Non-pigmented ciliary epithelial cell (primary cell): Measurements from ENCODE around the gene KRTAP9-2.
"Not testable (repeated sequence)": the region's sequence is repeated elsewhere in the genome, so short reads cannot be mapped to it uniquely, and the experiment has no call there.

ENCODE experiments used
- DNase-seq: peaks from one replicate; pipeline ENCODE4 v3.0.0-alpha.2; 2010; ENCODE audit warnings: low read depth

KRTAP9-2 gene, protein sequence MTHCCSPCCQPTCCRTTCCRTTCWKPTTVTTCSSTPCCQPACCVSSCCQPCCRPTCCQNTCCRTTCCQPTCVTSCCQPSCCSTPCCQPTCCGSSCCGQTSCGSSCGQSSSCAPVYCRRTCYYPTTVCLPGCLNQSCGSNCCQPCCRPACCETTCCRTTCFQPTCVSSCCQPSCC

DNA sequence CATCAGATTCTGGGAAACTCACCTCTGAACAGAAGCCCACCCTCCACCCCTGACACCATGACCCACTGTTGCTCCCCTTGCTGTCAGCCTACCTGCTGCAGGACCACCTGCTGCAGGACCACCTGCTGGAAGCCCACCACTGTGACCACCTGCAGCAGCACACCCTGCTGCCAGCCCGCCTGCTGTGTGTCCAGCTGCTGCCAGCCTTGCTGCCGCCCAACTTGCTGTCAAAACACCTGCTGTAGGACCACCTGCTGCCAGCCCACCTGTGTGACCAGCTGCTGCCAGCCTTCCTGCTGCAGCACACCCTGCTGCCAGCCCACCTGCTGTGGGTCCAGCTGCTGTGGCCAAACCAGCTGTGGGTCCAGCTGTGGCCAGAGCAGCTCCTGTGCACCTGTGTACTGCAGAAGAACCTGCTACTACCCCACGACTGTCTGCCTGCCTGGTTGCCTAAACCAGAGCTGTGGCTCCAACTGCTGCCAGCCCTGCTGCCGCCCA lies at the start of gene KRTAP9-2:
Gene KRTAP9-2 (plus strand): TSS at position 51 of the 498 bp plus-strand sequence. CDS start 7 bp downstream, at position 58.
- not testable (repeated sequence) for DNase-seq

DNA sequence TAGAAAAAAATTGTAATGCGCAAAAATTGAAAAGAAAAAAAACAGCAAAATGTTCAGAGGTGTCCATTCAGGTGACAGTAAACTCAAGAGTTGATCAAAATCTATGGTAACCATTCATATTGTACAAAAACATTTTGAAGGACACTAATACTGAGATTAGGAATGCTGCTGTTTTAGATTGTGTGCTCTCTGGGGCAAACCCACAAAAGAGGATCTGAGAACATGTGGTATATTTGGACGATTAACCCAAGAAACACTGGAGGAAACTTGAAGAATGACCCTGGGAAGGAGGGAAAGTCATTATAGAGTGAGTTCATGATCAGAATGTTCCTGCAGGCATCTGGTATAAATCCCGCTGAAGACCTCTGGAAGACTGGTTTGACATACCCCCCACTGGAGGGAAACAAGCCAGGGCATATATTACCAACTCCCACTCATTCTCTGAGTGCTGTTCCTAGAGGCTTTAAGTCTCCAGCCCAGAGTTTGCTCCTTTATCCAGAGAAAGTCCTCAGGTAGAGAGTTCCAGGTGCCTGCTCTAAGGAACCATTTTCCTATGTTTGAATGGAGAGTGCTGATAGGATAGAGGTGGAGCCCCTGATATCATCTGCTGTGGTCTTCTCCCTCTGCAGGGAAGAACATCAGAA lies 49.6 kb upstream of the KRTAP9-2 start:
- no peak for DNase-seq

DNA sequence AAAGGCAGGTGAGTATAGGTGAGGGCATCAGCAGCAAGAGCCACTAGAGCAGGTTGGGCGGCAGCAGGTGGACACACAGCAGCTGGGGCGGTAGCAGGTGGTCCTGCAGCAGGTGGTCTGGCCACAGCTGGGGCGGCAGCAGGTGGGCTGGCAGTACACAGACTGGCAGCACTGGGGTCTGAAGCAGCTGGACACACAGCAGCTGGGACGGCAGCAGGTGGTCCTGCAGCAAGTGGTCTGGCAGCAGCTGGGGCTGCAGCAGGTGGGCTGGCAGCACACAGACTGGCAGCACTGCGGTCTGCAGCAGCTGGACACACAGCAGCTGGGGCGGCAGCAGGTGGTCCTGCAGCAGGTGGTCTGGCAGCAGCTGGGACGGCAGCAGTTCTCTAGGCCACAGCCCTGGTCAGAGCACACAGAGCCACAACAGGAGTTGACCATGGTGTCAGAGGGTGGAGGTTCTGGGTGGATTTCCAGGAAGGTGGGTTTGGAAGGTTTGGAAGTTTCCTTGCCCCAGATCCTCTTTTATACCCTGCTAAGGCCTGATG lies 48.6 kb upstream of the KRTAP9-2 start, which contains the start of gene KRTAP4-2:
Gene KRTAP4-2 (minus strand): TSS at position 495 of the 545 bp plus-strand sequence. CDS start 57 bp downstream, at position 438.
- DNase-seq = no peak

DNA sequence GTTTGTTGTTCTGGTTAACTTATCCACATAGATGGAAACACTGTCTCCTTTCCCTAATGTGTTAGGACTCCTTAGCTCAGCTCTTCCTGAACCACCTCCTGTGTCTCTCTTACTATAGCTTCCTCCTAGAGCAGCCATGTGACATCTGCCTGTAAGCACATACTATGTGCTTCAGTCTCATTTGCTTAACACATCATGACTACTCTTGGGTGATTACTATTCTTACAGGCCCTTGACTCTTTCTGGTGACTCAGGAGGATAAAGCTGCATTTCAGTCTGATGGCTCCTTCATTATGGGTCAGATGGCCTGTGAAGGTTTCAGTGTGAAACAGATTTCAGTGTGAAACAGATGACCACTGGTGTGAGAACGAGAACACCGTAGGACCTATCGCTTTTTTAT lies 48.1 kb upstream of the KRTAP9-2 start:
- no peak for DNase-seq

DNA sequence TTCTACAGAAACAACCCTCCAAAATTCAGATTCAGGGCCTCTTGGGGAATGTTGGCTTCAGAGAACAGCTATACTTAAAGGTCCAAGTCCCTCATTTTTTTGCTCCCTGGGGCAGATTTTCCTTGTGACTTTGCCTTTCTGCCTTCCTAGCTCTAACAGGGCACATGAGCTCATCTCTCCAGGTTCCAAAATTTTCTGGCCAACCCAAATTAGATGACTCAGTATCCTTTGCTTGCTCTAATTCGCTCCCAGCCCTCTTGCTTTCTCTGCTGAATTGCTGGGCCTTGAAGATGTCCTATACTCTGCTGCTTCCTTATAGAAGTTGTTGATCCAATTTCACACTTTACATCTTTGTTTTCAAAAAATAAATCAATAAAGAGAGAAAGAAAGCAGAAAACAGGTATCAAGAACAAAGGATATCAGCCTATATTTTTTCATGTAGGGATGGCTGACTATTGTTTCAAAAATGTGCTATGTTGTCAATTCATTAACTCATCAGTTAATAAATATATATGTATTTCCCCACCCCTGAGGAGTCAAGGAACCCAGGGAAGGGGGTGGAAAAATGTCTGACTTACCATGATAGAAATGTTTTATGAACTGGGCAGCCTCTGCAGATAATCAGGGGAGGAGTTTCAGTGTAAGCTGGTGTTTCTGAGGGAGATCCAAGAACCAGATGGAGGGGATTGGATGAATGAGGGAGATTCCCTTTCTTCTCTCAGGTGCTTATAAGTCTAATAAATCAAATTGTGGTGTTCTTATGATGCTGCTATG lies 47.4 kb upstream of the KRTAP9-2 start:
- no peak for DNase-seq

DNA sequence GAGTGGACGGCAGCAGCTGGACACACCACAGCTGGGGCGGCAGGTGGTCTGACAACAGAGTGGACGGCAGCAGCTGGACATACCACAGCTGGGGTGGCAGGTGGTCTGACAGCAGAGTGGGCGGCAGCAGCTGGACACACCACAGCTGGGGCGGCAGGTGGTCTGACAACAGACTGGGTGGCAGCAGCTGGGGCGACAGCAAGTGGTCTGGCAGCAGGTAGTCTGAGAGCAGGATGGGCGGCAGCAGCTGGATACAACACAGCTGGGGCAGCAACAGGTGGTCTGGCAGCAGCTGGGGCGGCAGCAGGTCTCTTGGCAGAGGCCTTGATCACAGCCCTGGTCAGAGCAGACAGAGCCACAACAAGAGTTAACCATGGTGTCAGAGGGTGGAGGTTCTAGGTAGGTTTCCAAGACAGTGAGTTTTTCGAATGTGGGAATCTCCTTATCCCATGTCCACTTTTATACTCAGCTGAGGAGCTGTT lies 41.9 kb upstream of the KRTAP9-2 start, which contains the start of gene KRTAP4-1:
Gene KRTAP4-1 (minus strand): TSS at position 432 of the 482 bp plus-strand sequence. CDS start 57 bp downstream, at position 375.
- no peak for DNase-seq

DNA sequence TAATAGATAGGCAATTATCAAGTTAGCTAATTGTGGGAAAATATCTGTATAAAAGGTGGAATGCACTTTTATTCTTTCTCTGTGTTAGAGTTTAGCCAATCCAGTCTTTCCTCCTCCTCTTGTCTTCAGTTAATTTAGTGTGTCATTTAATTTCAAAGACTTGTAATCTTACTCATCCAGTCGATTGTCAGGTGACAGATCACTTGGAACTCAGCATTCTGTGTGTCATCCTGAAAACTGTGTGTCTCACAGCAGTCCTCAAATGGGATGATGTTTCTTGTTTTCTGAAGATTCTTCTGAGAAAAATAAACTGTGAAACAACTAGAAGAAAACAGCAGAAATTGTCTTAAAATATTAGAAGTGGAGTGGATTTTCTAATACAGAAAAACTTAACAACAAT lies 41.4 kb upstream of the KRTAP9-2 start:
- no peak for DNase-seq

DNA sequence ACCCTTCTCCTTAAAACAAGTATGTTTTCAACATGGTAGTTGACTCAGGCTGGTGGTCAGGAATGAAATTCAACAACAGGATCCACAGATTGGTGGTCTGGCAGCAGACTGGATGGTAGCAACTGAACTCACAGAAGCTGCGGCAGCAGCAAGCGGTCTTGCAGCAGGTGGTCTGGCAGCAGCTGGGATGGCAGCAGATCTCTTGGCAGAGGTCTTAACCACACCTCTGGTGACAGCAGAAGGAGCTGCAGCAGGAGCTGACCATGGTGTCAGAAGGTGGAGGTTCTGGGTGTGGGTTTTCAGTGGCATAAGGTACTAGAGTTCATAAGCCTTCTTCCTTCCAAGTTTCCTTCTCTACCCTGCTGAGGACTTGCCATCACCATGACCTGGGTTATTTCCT lies 39.6 kb upstream of the KRTAP9-2 start:
- no peak for DNase-seq

DNA sequence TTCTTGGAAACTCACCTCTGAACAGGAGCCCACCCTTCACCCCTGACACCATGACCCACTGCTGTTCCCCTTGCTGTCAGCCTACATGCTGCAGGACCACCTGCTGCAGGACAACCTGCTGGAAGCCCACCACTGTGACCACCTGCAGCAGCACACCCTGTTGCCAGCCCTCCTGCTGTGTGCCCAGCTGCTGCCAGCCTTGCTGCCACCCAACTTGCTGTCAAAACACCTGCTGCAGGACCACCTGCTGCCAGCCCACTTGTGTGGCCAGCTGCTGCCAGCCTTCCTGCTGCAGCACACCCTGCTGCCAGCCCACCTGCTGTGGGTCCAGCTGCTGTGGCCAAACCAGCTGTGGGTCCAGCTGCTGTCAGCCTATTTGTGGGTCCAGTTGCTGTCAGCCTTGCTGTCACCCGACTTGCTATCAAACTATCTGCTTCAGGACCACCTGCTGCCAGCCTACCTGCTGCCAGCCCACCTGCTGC lies 36.6 kb upstream of the KRTAP9-2 start, which contains the start of gene KRTAP9-1:
Gene KRTAP9-1 (plus strand): TSS at position 51 of the 482 bp plus-strand sequence. CDS start 0 bp downstream, at position 51.
- DNase-seq = not testable (repeated sequence)

DNA sequence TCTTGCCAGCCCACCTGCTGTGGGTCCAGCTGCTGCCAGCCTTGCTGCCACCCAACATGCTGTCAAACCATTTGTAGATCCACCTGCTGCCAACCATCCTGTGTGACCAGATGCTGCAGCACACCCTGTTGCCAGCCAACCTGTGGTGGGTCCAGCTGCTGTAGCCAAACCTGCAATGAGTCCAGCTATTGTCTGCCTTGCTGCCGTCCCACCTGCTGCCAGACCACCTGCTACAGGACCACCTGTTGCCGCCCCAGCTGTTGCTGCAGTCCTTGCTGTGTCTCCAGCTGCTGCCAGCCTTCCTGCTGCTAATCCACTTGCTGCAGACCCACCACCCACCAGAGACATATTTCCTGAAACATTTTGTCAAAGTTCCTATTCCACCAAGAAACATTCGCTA lies 36.1 kb upstream of the KRTAP9-2 start:
- no peak for DNase-seq

DNA sequence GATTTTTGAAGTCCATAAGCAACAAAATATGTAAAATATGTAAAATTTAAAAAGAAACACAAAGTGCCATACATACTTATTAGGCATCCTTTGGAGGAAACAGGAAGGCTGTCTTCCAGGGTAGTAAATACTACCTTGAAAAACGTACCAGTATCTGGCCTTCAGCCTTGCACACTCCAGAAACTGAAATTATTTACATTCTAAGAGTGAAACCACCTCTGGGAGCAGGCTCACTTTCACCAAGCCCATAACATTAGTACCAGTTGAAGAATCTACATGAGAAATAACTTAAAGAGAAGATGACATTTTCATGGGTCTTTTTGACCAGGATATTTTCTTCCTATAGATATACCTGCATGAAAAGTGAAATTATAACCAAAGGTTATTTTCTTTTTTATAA lies 30.4 kb upstream of the KRTAP9-2 start:
- no peak for DNase-seq

DNA sequence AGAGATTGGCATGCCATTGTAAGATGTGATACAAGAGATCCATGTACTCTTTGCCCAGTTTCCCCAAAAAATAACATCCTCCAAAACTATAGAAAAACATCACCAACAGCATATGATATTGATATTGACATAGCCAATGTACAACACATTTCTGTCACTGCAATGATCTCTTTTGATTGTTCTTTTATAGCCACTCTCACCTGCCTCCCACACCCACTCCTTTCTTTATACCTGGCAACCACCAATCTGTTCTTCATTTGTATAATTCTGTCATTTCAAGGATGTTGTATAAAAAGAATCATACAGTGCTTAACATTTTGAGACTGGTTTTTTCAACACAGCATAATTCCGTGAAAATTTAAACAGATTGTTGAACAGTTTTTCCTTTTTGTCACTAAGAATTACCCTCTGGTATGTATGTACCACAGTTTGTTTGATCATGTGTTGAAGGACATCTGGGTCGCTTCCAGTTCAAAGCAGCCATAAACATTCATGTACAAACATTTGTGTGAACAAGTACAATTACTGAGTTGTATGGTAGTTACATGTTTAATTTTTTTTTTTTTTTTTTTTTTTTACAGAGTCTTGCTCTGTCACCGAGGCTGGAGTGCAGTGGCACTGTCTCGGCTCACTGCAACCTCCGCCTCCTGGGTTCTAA lies 26.9 kb upstream of the KRTAP9-2 start:
- DNase-seq = no peak

DNA sequence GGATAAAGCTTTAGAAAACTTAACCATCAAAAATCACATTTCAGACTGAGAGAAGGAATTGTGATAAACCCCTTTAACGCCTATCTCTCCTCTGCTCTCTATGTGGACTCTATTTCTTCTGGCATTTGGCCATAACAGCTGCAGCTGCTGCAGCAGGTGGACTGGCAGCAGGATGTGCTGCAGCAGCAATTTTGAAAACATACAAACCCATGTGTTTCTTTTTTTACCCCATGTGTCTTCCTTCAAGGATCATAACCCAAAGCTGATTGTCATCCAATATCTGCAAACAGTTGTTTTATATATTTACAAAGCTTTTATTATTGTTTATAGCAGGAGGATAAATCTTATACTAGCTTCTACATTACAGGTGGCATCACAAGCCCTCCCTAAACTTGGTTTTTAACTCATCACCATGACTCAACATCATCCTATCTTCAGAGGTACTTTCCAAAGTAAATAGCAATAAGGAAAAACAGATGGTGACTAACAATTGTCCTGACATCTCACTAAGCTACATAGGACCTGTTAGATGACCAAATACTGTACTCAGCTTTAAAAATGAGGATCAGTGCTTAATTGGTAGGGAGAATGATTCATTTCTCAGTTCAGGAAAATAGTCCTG lies 14.5 kb upstream of the KRTAP9-2 start:
- no peak for DNase-seq

DNA sequence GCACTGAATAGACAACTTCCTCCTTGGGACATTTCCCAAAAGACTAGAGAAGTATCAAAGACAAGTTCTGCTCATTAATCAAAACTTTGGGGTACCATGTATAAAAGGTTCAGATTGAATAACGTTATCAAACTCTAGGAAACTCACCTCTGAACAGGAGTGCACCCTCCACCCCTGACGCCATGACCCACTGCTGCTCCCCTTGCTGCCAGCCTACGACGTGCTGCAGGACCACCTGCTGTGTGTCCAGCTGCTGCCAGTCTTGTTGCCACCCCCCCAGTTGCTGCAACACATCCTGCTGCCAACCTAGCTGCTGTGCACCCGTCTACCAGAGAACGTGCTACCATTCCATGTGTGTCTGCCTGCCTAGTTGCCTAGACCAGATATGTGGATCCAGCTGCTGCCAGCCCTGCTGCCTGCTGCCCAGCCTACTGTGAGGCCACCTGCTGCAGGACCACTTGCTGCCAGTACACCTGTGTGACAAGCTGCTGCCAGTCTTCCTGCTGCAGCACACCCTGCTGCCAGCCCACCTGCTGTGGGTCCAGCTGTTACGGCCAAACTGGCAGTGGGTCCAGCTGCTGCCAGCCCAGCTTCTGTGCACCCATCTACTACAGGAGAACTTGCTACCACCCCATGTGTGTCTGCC lies 13.8 kb upstream of the KRTAP9-2 start:
- no peak for DNase-seq

DNA sequence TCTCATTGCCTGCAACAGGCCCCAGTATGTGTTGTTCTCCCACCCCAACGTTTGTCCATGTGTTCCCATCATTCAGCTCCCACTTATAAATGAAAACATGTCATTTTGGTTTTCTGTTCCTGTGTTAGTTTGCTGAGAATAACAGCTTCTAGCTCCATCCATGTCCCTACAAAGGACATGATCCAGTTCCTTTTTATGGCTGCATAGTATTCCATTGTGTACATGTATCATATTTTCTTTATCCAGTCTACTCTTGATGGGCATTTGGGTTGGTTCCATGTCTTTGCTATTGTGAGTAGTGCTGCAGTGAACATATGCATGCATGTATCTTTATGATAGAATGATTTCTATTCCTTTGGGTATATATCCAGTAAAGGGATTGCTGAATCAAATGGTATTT lies 10.8 kb upstream of the KRTAP9-2 start:
- no peak for DNase-seq

DNA sequence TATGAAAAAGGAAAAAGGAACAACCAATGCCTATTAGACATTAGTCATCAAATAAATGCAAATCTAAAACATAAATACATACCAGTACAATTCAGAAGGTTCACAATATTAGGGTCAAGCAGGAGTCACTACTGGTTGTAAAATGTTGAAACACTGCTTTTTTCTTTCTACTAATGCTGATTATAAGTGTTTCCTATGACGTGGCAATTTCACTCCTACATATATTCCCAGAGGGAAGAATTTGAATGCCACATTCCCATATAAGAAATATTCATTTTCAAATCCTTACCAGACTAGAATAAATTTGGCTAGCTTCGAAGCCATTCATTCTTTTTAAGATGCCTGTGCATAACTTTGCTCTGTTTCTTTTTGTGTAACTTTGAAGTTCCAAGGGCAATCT lies 2.6 kb upstream of the KRTAP9-2 start:
- no peak for DNase-seq

DNA sequence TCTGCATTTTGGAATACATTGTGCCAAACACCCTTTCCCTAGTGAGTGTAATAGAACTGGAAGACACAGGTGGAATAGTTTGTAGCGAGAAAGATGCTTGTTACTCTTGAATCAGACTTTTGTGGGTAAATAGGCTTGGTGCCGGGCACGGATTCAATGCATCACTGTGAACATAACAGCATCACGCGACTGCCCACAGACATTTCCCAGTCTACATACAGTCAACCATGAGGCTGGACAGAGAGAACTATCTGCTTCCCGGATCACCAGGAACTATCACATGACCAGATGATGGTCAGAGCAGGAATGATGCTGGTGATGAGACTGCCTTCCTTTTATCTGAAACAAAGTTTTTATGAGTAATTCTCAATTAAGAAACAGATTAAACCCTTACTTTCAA lies 397 bp upstream of the KRTAP9-2 start:
- DNase-seq = no peak

DNA sequence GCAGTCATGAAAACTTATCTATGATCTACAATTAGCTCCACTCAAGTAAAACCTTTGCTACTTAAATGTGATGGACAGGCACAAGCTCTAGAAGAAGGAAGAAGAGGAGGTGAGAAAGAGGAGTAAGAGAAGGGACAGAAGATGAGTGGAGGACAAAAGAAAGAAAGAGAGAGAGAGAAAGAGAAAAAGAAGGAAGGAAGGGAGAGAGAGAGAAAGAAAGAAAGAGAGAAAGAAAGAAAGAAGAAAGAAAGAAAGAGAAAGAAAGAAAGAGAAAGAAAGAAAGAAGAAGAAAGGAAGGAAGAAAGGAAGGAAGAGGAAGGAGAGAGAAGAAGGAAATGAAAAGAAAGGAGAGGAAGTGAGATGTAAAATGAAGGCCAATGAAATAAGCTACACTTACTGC lies 3.6 kb downstream of the KRTAP9-2 start:
- DNase-seq = no peak

DNA sequence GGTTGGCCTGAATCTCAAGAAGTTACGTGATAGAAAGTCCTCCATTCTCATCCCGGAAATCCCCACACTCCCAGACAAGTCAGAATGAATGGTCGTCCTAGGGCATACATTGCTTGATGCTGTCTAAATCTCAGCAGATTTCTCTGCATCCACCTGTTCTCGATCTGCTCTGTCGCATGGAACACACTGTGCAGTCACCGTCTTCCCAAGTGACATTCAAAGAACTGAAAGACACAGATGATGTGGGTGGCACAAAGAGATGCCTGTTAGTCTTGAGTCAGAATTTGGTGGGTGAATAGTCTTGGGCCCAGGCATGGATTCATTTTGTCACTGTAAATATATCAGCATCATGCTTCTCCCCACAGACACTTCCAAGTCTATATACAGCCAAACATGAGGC lies 5.3 kb downstream of the KRTAP9-2 start:
- DNase-seq = no peak

DNA sequence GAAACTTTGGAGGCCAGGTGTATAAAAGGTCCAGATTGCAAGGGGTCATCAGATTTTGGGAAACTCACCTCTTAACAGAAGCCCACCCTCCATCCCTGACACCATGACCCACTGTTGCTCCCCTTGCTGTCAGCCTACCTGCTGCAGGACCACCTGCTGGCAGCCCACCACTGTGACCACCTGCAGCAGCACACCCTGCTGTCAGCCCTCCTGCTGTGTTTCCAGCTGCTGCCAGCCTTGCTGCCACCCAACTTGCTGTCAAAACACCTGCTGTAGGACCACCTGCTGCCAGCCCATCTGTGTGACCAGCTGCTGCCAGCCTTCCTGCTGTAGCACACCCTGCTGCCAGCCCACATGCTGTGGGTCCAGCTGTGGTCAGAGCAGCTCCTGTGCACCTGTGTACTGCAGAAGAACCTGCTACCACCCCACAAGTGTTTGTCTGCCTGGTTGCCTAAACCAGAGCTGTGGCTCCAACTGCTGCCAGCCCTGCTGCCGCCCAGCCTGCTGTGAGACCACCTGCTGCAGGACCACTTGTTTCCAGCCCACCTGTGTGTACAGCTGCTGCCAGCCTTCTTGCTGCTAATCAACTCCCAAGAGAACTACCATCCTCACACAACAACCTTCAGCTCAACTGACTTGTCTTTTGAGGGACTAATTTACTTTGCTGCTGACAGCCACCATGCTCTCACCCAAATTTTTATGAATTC lies 6.1 kb downstream of the KRTAP9-2 start, which contains the start of gene KRTAP9-3:
Gene KRTAP9-3 (plus strand): TSS at position 51 of the 707 bp plus-strand sequence. CDS start 53 bp downstream, at position 104.
- not testable (repeated sequence) for DNase-seq
